KG1 (cell line): Measurements from ENCODE around the gene DDX56.
"Not testable (repeated sequence)": the region's sequence is repeated elsewhere in the genome, so short reads cannot be mapped to it uniquely, and the experiment has no call there.

Source experiments
- DNase-seq: peaks from one replicate; lab custom pipeline; 2025; lab: John Stamatoyannopoulos, UW

Gene DDX56

GRCh38 chr7:44563171-44563679, 10.5 kb downstream of the DDX56 start:
- DNase-seq: no peak

- not testable (repeated sequence) for DNase-seq
Measured at GRCh38 chr7:44562622-44562962, 11.1 kb downstream of the DDX56 start.

- DNase-seq: no peak
Measured at GRCh38 chr7:44561962-44562621, 11.6 kb downstream of the DDX56 start.

GRCh38 chr7:44561481-44561880, 12.2 kb downstream of the DDX56 start:
- DNase-seq: no peak

- no peak for DNase-seq
Measured at GRCh38 chr7:44559485-44559884, 14.2 kb downstream of the DDX56 start.

- no peak for DNase-seq
Measured at GRCh38 chr7:44557485-44557884, 16.2 kb downstream of the DDX56 start.

- DNase-seq: no peak
Measured at GRCh38 chr7:44555350-44555749, 18.4 kb downstream of the DDX56 start.

GRCh38 chr7:44552473-44553005, 21.2 kb downstream of the DDX56 start:
- DNase-seq: not testable (repeated sequence)

- DNase-seq: no peak
Measured at GRCh38 chr7:44549457-44549856, 24.3 kb downstream of the DDX56 start.

GRCh38 chr7:44548893-44549292, 24.8 kb downstream of the DDX56 start:
- no peak for DNase-seq

- DNase-seq: no peak
Measured at GRCh38 chr7:44547536-44548231, 26.0 kb downstream of the DDX56 start.

GRCh38 chr7:44541876-44542610, 31.7 kb downstream of the DDX56 start:
- DNase-seq: no peak

GRCh38 chr7:44541028-44541869, 32.5 kb downstream of the DDX56 start, which contains the start of gene NPC1L1:
TSS of gene NPC1L1 (minus strand) at chr7:44541330. CDS start at chr7:44541259, 71 bp downstream.
- no peak for DNase-seq

- no peak for DNase-seq
Measured at GRCh38 chr7:44540592-44541027, 33.1 kb downstream of the DDX56 start.

- DNase-seq: no peak
Measured at GRCh38 chr7:44539669-44540506, 33.8 kb downstream of the DDX56 start.

GRCh38 chr7:44538798-44539668, 34.7 kb downstream of the DDX56 start:
- no peak for DNase-seq

GRCh38 chr7:44538093-44538797, 35.5 kb downstream of the DDX56 start:
- no peak for DNase-seq

- no peak for DNase-seq
Measured at GRCh38 chr7:44537442-44537841, 36.3 kb downstream of the DDX56 start.

GRCh38 chr7:44536090-44536489, 37.6 kb downstream of the DDX56 start:
- no peak for DNase-seq
